Breast epithelium (tissue), 4 donors: ENCODE results near the gene SUFU. TPM values are rescaled to one million over a fixed set of nuclear protein-coding genes. Genes with fewer than 3 reads are reported as not detected.

ENCODE experiments used
- DNase-seq, 2 donors: peaks; one replicate each; pipeline ENCODE4 v3.0.0-alpha.2; 2019; ENCODE audit warnings: low spot score in 2 of 2
- H3K27ac ChIP-seq, 2 donors: fragments of 200-600 bp; sonication (generic) in 1 of 2; one replicate each; pipeline ENCODE4 v1.5.1; 2016 to 2019; ENCODE audit warnings: mild to moderate bottlenecking in 1 of 2
- H3K27me3 ChIP-seq, 2 donors: fragments of 200-600 bp; sonication (generic) in 1 of 2; one replicate each; pipeline versions ENCODE4 v1.5.1 to v1.6.0; 2017 to 2019; ENCODE audit warnings: control low read depth in 1 of 2, mild to moderate bottlenecking in 1 of 2
- H3K36me3 ChIP-seq: fragments of 200-600 bp; one replicate; pipeline ENCODE4 v1.5.1; 2019
- H3K4me1 ChIP-seq, 2 donors: fragments of 200-600 bp; sonication (generic); one replicate each; pipeline ENCODE4 v1.5.1; 2016 to 2019; ENCODE audit warnings: control low read depth in 1 of 2
- H3K4me3 ChIP-seq, 3 donors: fragments of 200-600 bp; sonication (generic); 1 replicate in 2 of 3; 2 replicates in 1 of 3; pipeline ENCODE4 v1.5.1; 2016 to 2019; ENCODE audit warnings: mild to moderate bottlenecking in 3 of 3, moderate library complexity in 2 of 3
- H3K9me3 ChIP-seq, 2 donors: fragments of 200-600 bp; sonication (generic) in 1 of 2; one replicate each; pipeline ENCODE4 v1.5.1; 2016 to 2019; ENCODE audit warnings: control low read depth in 1 of 2
- CTCF ChIP-seq, 3 donors: fragments of 450-650 bp; IDR thresholded peaks; one replicate each; pipeline ENCODE4 v1.5.1; 2016 to 2017; ENCODE audit warnings: antibody characterized with exemption in 3 of 3, mild to moderate bottlenecking in 3 of 3, moderate library complexity in 3 of 3
- POLR2A ChIP-seq: fragments of 450-650 bp; IDR thresholded peaks from one replicate; pipeline ENCODE4 v1.6.1; 2016; ENCODE audit warnings: antibody characterized with exemption, mild to moderate bottlenecking, moderate library complexity
- POLR2AphosphoS5 ChIP-seq, 3 donors: sonication (generic); formaldehyde crosslinking; IDR thresholded peaks; one replicate each; pipeline ENCODE4 v1.6.1; 2017; ENCODE audit warnings: antibody characterized with exemption in 3 of 3
- intact Hi-C: fragments of 100-400 bp; cut with DNase I; formaldehyde crosslinking; loops from one replicate; pipeline ENCODE4 v1.15.1; 2023; ENCODE audit warnings: low total_unique reads
- total RNA-seq, 3 donors: library from RNA; depleted of rRNA; stranded (reverse); fragments of >200 nt; gene quantifications; one replicate each; pipeline ENCODE4 v1.1.0, GENCODE V29; 2016

The SUFU gene
- total RNA-seq, 3 donors from 2014 or later: 6.2 to 9.1 (median 8.6) TPM

DNA sequence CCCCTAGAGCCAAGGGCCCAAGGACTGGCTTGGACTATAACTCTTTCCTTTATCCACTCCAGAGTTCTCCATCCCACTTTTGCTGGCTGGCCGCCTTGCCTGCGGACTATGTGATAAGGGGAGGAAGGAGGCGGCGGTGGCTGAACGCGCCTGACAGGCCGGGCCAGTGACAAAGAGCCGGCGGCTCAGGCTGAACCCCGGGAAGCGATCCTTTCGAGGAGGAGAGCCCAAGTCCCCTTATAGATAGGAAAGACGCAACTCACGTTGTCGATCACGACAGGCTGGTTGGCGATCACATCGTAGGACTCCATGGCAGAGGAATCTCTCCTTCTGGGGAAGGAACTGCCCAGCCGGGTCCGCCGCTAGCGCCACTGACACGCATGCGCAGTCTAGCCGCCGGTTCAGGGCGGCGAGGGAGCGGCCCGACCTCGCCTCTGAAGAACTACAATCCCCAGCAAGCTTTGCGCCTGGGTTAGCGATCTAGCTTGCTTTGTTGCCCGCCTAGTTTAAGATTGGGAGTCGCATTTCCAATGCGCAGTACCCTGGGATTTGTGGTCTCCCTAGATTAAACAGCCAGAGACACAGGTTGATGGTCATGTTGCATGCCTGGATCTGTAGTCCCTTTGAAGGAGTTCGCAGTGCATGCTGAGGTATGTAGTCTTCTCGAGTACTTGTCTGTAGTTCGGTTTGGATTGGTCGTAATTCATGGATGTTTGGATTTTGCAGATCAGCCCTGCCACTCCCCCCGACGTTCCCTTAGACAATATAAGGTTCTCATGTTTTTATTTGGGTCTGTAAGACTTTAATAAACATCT, 1.2 kb upstream of the SUFU start, which contains the start of gene ACTR1A:
Gene ACTR1A (minus strand): TSS at position 376 of the 815 bp plus-strand sequence. CDS start 65 bp downstream, at position 311.
- TF ChIP-seq POLR2A (peak; percentile 58), CTCF (IDR thresholded peaks at IDR 0.05) (peak in 1 of 3 donors; percentile 16), POLR2AphosphoS5 (IDR thresholded peaks at IDR 0.05) (peak; percentile 65 to 80 (median 67))
- H3K4me3 ChIP-seq: peak within 1 kb of the TSS; percentile 86 to 98 (median 98)
- peak within 1 kb of the TSS; percentile 87 to 89 for H3K27ac ChIP-seq
- intact Hi-C loops: no loop called here
- H3K9me3 ChIP-seq: no peaks in the 10 kb centered on the region
- no peaks in the 10 kb centered on the region for H3K36me3 ChIP-seq
- H3K4me1 ChIP-seq: peaks cover 3 to 16% of the 10 kb centered on the region in 2 donors
- DNase-seq: peak; percentile 95 to 98
- no peaks in the 10 kb centered on the region for H3K27me3 ChIP-seq

DNA sequence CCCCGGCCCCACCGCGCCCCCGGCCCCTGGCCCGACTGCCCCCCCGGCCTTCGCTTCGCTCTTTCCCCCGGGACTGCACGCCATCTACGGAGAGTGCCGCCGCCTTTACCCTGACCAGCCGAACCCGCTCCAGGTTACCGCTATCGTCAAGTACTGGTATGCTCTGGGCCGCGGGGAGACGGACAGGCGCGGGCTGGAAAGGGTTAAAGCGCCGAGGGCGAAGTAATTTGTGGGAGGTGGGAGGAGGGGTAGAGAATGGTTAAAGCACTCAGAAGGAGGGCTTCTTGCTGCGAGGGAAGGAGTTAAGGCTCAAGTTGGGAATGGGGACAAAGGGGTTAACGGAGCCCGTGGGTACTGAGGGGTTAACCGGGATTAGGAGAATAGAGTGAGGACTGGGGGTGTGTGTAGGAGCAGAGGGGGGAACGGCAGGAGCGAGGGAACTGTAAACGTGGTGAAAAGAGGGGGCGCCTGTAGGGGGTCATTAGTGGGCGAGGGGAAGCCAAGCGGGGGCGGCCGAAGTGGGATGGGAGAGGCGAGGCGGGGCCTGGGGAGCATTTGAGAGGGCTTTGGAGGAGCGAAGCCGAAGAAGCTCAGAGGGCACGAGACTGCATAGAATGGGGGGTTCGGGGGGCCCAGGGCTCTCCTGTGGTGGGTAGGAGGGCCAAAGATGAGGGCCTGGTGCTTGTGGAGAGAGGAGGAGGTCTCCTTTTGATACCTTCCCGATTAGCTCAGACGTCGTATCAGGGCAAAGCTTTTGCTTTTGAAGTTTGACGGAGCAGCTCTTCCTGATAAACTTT, 605 bp downstream of the SUFU start:
- H3K4me1 ChIP-seq: peaks cover 3 to 24% of the 10 kb centered on the region in 2 donors
- H3K9me3 ChIP-seq: no peaks in the 10 kb centered on the region
- TF ChIP-seq CTCF (IDR thresholded peaks at IDR 0.05) (no peak), POLR2AphosphoS5 (IDR thresholded peaks at IDR 0.05) (no peak), POLR2A (no peak)
- H3K27me3 ChIP-seq: no peaks in the 10 kb centered on the region
- intact Hi-C loops: loop anchor here (1.0 kb wide), 1 partner anchor 81 kb away; no protein-coding TSS in a partner anchor
- H3K36me3 ChIP-seq: no peaks in the 10 kb centered on the region
- H3K27ac ChIP-seq: peak overlapping the region; percentile 82 to 90
- H3K4me3 ChIP-seq: peak overlapping the region; percentile 98
- peak in 1 of 2 donors; percentile 30 for DNase-seq

- Histone ChIP-seq H3K27ac (peak overlapping the region; percentile 82 to 90), H3K4me1 (peaks cover 3 to 24% of the 10 kb centered on the region in 2 donors), H3K4me3 (peak overlapping the region; percentile 98), H3K27me3 (no peaks in the 10 kb centered on the region), H3K36me3 (no peaks in the 10 kb centered on the region), H3K9me3 (no peaks in the 10 kb centered on the region)
- TF ChIP-seq POLR2A (no peak), CTCF (IDR thresholded peaks at IDR 0.05) (no peak), POLR2AphosphoS5 (IDR thresholded peaks at IDR 0.05) (no peak)
- intact Hi-C loops: loop anchor here (1.0 kb wide), 1 partner anchor 80 kb away; no protein-coding TSS in a partner anchor
- DNase-seq: no peak
Measured at GRCh38 chr10:102504976-102505300, 1.2 kb downstream of the SUFU start.

GRCh38 chr10:102505462-102506115, 1.8 kb downstream of the SUFU start:
- H3K4me1 ChIP-seq: peaks cover 3 to 24% of the 10 kb centered on the region in 2 donors
- H3K4me3 ChIP-seq: peak overlapping the region; percentile 98
- TF ChIP-seq POLR2AphosphoS5 (IDR thresholded peaks at IDR 0.05): no peak
- TF ChIP-seq POLR2A: no peak
- TF ChIP-seq CTCF (IDR thresholded peaks at IDR 0.05): no peak
- no peaks in the 10 kb centered on the region for H3K9me3 ChIP-seq
- no peaks in the 10 kb centered on the region for H3K36me3 ChIP-seq
- H3K27ac ChIP-seq: peak overlapping the region in 1 of 2 donors; percentile 32
- no peaks in the 10 kb centered on the region for H3K27me3 ChIP-seq
- no peak for DNase-seq
- intact Hi-C loops: no loop called here
